ENCODE data around the gene GBGT1. TPM values are rescaled to one million over a fixed set of nuclear protein-coding genes. Genes with fewer than 3 reads are reported as not detected.

The GBGT1 gene
- total and polyA plus RNA-seq, 2 donors (not counting 1 experiment from before 2014, with no cell fraction given), result 19.6 to 52.7 TPM

- intact Hi-C loops (cut with micrococcal nuclease), result loop anchor here (10.0 kb wide), 1 partner anchor 355 kb away; the partner anchor contains the start of gene SLC2A6
- Histone ChIP-seq H3K4me2 (replicated peaks; ENCODE audit: low read depth, low read length, poor library complexity, severe bottlenecking) (peak overlapping the region; percentile 100), H3K9ac (ENCODE audit: low read length) (peak overlapping the region; percentile 78), H3K27ac (ENCODE audit: low read length in 2 of 2) (no peak overlapping the region), H2AFZ (ENCODE audit: insufficient read depth, low read depth, low read length, poor library complexity, severe bottlenecking) (peak overlapping the region; percentile 28), H4K20me1 (ENCODE audit: control insufficient read depth, insufficient read depth, low read length, poor library complexity, severe bottlenecking) (peaks cover 50% of the 10 kb centered on the region), H3K4me3 (ENCODE audit: control extremely low read depth in 1 of 5, extremely low read depth in 1 of 5, insufficient read depth in 1 of 5, low read depth in 2 of 5, low read length in 4 of 5) (peak overlapping the region in 3 of 5 experiments; percentile 56 to 75 (median 66)), H3K36me3 (replicated peaks in 1 of 2; ENCODE audit: control extremely low read depth in 1 of 2, control insufficient read depth in 1 of 2, extremely low read depth in 1 of 2, insufficient read depth in 2 of 2, low read length in 1 of 2) (no peaks in the 10 kb centered on the region), H3K79me2 (ENCODE audit: control insufficient read depth, insufficient read depth, low read length) (peaks cover 59% of the 10 kb centered on the region), H3K9me3 (ENCODE audit: control extremely low read depth in 1 of 3, control insufficient read depth in 2 of 3, insufficient read depth in 1 of 3, low read length in 2 of 3) (no peaks in the 10 kb centered on the region), H3K4me1 (ENCODE audit: control insufficient read depth in 2 of 2, insufficient read depth in 2 of 2, low read length in 2 of 2) (peaks cover 33 to 48% of the 10 kb centered on the region in 2 donors), H3K27me3 (replicated peaks in 1 of 4; ENCODE audit: control extremely low read depth in 1 of 4, control insufficient read depth in 3 of 4, insufficient read depth in 4 of 4, low read length in 3 of 4) (no peaks in the 10 kb centered on the region)
- Mint-ChIP-seq H3K4me1 (peaks cover 63% of the 10 kb centered on the region), H3K9me3 (ENCODE audit: insufficient read depth) (no peaks in the 10 kb centered on the region), H3K27me3 (no peaks in the 10 kb centered on the region), H3K4me3 (peak overlapping the region; percentile 86), H3K27ac (peak overlapping the region; percentile 83)
- TF ChIP-seq CTCF (IDR thresholded peaks at IDR 0.05), result no peak
- no peak for TF ChIP-seq EZH2 (IDR thresholded peaks at IDR 0.05; ENCODE audit: borderline replicate concordance, insufficient read depth, low read depth, low read length, poor library complexity, severe bottlenecking)
- ATAC-seq (ENCODE audit: low read depth) (no peak), DNase-seq (no peak)
- CTCF ChIA-PET, result interaction anchor here (1.5 to 26.5 kb wide), 5 partner anchors 16 to 29 kb away, joined by 6 to 599 read pairs (median 11); no protein-coding TSS in a partner anchor
- POLR2A ChIA-PET, result interaction anchor here (1.4 kb wide), 1 partner anchor 11 kb away, joined by 3 read pairs; no protein-coding TSS in a partner anchor
- 90% methylated on average over 16 of the region's 21 CpGs for WGBS (ENCODE audit: insufficient coverage)
Observed at GRCh38 chr9:133119846-133120500, 43.7 kb downstream of the GBGT1 start.

All from B cell (primary cell).